Measurements from ENCODE around the gene APIP.

Gene APIP

GRCh38 chr11:34877375-34877975 lies 38.7 kb downstream of the APIP start:
- DNase-seq = no peak

GRCh38 chr11:34874202-34874601 lies 42.0 kb downstream of the APIP start:
- no peak for DNase-seq

- DNase-seq = no peak
These were observed 45.5 kb downstream of the APIP start for GRCh38 chr11:34870548-34871196.

- no peak for DNase-seq
These were observed 46.8 kb downstream of the APIP start for GRCh38 chr11:34869425-34869824.

DNA sequence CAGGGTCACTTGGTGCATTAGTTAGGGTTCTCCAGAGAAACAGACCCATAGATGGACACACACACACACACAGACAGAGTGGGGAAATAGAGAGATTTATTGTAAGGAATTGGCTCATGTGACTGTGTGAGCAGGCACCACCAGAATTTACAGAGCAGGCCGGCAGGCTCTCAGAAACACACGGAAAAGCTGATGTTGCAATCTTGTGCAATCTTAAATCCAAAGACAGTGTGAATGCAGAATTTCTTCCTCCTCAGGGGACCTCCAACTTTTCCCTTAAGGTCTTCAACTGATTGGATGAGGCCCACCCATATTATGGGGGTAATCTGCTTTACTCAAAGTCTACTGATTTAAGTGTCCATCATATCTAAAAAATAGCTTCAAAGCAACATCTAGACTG lies 49.8 kb downstream of the APIP start:
- no peak for DNase-seq

- no peak for DNase-seq
These were observed 50.9 kb downstream of the APIP start for GRCh38 chr11:34865261-34865660.

DNA sequence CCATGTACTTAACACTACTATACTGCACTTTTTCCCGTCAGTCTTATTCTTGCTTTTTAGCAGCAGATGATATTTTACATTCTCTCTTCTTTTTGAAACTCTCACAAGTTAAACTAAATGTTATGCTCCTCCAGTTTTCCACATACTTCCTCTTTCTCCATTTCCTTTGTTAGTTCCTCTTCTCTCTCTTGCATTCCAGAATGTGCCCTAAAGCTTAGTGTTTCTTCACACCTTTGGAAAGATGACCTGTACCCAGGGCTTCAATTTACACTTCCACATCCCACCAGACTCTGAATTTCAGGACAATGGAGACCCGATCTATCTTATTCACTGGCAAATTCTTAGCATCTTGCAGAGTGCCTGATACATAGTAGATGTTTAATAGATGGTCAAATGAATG lies 51.8 kb downstream of the APIP start:
- no peak for DNase-seq

- DNase-seq = no peak
These were observed 53.1 kb downstream of the APIP start for GRCh38 chr11:34863048-34863447.

GRCh38 chr11:34860518-34860917 lies 55.7 kb downstream of the APIP start:
- no peak for DNase-seq

DNA sequence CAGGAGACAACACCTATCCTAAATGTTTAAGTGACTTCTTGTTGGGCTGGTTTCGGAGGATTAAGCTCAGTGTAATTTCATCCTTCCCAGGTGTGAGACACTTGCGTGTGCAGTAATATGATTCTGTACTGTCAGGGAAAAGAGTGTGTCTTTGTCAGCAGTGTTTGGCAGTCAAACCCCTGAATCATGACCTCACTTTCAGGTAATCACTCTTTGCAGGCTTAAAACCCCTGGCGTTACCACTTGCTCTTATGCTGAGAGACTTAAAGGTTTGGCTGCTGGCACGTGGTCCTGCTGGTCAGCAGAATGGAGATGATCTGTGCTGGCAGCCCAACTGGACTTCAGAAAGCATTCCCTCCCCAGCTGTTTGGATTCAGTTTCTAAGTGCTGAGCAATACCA lies 56.1 kb downstream of the APIP start:
- no peak for DNase-seq

- no peak for DNase-seq
These were observed 56.7 kb downstream of the APIP start for GRCh38 chr11:34859496-34859895.

DNA sequence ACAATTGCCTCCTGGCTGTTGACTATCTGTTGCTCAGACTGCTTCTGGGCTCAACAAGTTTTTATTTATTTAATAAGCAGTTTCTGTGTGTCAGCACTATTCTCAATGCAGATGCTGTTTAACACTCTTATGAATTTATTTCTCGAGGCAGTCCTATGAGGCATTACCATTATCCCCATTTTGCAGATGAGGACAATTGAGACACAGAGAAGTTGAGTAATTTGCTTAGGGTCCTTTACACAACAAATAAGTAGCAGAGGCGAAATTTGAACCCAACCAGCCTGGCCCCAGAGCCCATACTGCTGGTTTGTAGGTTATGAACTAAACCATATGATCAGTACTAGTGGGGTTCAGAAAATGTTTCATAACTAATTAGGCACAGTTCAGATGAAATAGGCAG lies 58.7 kb downstream of the APIP start:
- DNase-seq = no peak

- DNase-seq = no peak
These were observed 59.9 kb downstream of the APIP start for GRCh38 chr11:34856251-34856650.

- DNase-seq = no peak
These were observed 60.5 kb downstream of the APIP start for GRCh38 chr11:34855754-34856095.

GRCh38 chr11:34855021-34855753 lies 61.0 kb downstream of the APIP start:
- no peak for DNase-seq

DNA sequence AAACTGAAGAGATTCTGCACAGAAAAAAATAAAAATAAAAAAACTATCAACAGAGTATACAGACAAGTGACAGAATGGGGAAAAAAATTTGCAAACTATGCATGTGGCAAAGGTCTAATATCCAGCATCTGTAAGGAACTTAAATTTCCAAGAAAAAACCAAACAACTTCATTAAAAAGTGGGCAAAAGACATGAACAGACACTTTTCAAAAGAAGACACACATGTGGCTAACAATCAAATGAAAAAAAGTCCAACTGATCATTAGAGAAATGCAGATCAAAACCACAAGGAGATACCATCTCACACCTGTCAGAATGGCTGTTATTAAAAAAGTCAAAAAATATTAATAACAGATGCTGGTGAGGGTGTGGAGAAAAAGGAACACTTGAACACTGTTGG lies 64.3 kb downstream of the APIP start:
- no peak for DNase-seq

- no peak for DNase-seq
These were observed 65.8 kb downstream of the APIP start for GRCh38 chr11:34850334-34850733.

- DNase-seq = no peak
These were observed 69.7 kb downstream of the APIP start for GRCh38 chr11:34846467-34846866.

GRCh38 chr11:34844463-34845112 lies 71.6 kb downstream of the APIP start:
- DNase-seq = no peak

- DNase-seq = no peak
These were observed 72.9 kb downstream of the APIP start for GRCh38 chr11:34843271-34843670.

- no peak for DNase-seq
These were observed 75.3 kb downstream of the APIP start for GRCh38 chr11:34840736-34841386.

GRCh38 chr11:34839969-34840368 lies 76.2 kb downstream of the APIP start:
- no peak for DNase-seq
